Neural progenitor cell (in vitro differentiated cells): ENCODE data around the gene REEP1. TPM values are rescaled to one million over a fixed set of nuclear protein-coding genes. Genes with fewer than 3 reads are reported as not detected.

Experiments
- DNase-seq: peaks from one replicate; pipeline ENCODE4 v3.0.0-alpha.2; 2016; ENCODE audit warnings: low spot score
- H2AFZ ChIP-seq: fragments of 200-600 bp; sonication (generic); replicated peaks from 2 replicates; pipeline ENCODE4 v1.6.1; 2016; ENCODE audit warnings: antibody characterized with exemption
- H3F3A ChIP-seq: fragments of 200-600 bp; sonication (generic); 2 replicates; pipeline ENCODE4 v1.6.1; 2016; ENCODE audit warnings: antibody characterized with exemption, low read depth
- H3K27ac ChIP-seq: fragments of 200-600 bp; sonication (generic); 2 replicates; pipeline ENCODE4 v1.5.1; 2016; ENCODE audit warnings: mild to moderate bottlenecking
- H3K27me3 ChIP-seq: fragments of 200-600 bp; sonication (generic); 2 replicates; pipeline ENCODE4 v1.6.1; 2016; ENCODE audit warnings: mild to moderate bottlenecking, moderate library complexity
- H3K36me3 ChIP-seq: fragments of 200-600 bp; sonication (generic); 2 replicates; pipeline ENCODE4 v1.5.1; 2016
- H3K4me1 ChIP-seq: fragments of 200-600 bp; sonication (generic); 2 replicates; pipeline ENCODE4 v1.6.1; 2016; ENCODE audit warnings: mixed run types
- H3K4me2 ChIP-seq: fragments of 200-600 bp; sonication (generic); 2 replicates; pipeline ENCODE4 v1.6.1; 2016
- H3K4me3 ChIP-seq: fragments of 200-600 bp; sonication (generic); 2 replicates; pipeline ENCODE4 v1.5.1; 2016
- H3K79me2 ChIP-seq: fragments of 200-600 bp; sonication (generic); 2 replicates; pipeline ENCODE4 v1.6.1; 2016; ENCODE audit warnings: low read depth
- H3K9ac ChIP-seq: fragments of 200-600 bp; sonication (generic); 2 replicates; pipeline ENCODE4 v1.6.1; 2016
- H3K9me3 ChIP-seq: fragments of 200-600 bp; sonication (generic); 2 replicates; pipeline ENCODE4 v1.5.1; 2016; ENCODE audit warnings: low read depth
- H4K20me1 ChIP-seq: fragments of 200-600 bp; sonication (generic); 2 replicates; pipeline ENCODE4 v1.6.1; 2016; ENCODE audit warnings: low read depth
- H3K27ac Mint-ChIP-seq: 3 replicates; pipeline ENCODE4 v1.8.0; 2021; ENCODE audit warnings: mixed read lengths
- H3K27me3 Mint-ChIP-seq: 2 replicates; pipeline ENCODE4 v1.8.0; 2022; ENCODE audit warnings: low read depth, mild to moderate bottlenecking, inconsistent platforms, moderate library complexity, mixed read lengths; ENCODE audit not compliant: insufficient read depth
- H3K36me3 Mint-ChIP-seq: 3 replicates; pipeline ENCODE4 v1.8.0; 2021; ENCODE audit warnings: mixed read lengths
- H3K4me1 Mint-ChIP-seq: 3 replicates; pipeline ENCODE4 v1.8.0; 2021; ENCODE audit warnings: mixed read lengths
- H3K4me3 Mint-ChIP-seq: 3 replicates; pipeline ENCODE4 v1.8.0; 2021; ENCODE audit warnings: mild to moderate bottlenecking, moderate library complexity, mixed read lengths
- H3K9me3 Mint-ChIP-seq: 3 replicates; pipeline ENCODE4 v1.8.0; 2020; ENCODE audit warnings: mixed read lengths
- CTCF ChIP-seq: fragments of 200-600 bp; sonication (generic); IDR thresholded peaks from 2 replicates; pipeline ENCODE4 v1.5.1; 2017; ENCODE audit warnings: antibody characterized with exemption, mild to moderate bottlenecking
- EZH2 ChIP-seq: fragments of 200-600 bp; sonication (generic); IDR thresholded peaks from 2 replicates; pipeline ENCODE4 v1.6.1; 2017; ENCODE audit warnings: antibody characterized with exemption, mild to moderate bottlenecking, moderate library complexity
- EZH2phosphoT487 ChIP-seq: fragments of 200-600 bp; sonication (generic); IDR thresholded peaks from 2 replicates; pipeline ENCODE4 v1.6.1; 2017; ENCODE audit warnings: antibody characterized with exemption
- total RNA-seq: library from RNA; depleted of rRNA; stranded (reverse); fragments of >200 nt; gene quantifications from 2 replicates; pipeline ENCODE4 v1.2.3, GENCODE V29; 2015; ENCODE audit warnings: low replicate concordance

The REEP1 gene
- total RNA-seq, 1 donor from 2014 or later = 0.88 TPM

- Histone ChIP-seq H3K36me3 (no peaks in the 10 kb centered on the region), H3K4me3 (no peak overlapping the region), H3K9me3 (no peaks in the 10 kb centered on the region), H3F3A (no peaks in the 10 kb centered on the region), H4K20me1 (no peaks in the 10 kb centered on the region), H3K9ac (no peak overlapping the region), H3K27ac (no peak overlapping the region), H3K27me3 (no peaks in the 10 kb centered on the region), H3K79me2 (no peaks in the 10 kb centered on the region), H2AFZ (no peak overlapping the region), H3K4me1 (no peaks in the 10 kb centered on the region), H3K4me2 (no peak overlapping the region)
- peaks cover 9% of the 10 kb centered on the region for H3K4me1 Mint-ChIP-seq
- H3K9me3 Mint-ChIP-seq = peaks cover 2% of the 10 kb centered on the region
- DNase-seq = no peak
- no peaks in the 10 kb centered on the region for H3K36me3 Mint-ChIP-seq
- TF ChIP-seq EZH2 (no peak), CTCF (no peak), EZH2phosphoT487 (no peak)
- H3K4me3 Mint-ChIP-seq = no peak overlapping the region
- no peak overlapping the region for H3K27ac Mint-ChIP-seq
- peaks cover 12% of the 10 kb centered on the region for H3K27me3 Mint-ChIP-seq
Observed at GRCh38 chr2:86366651-86367498, 29.4 kb upstream of the REEP1 start.

GRCh38 chr2:86364894-86365293, 27.5 kb upstream of the REEP1 start:
- H3K9me3 ChIP-seq = no peaks in the 10 kb centered on the region
- DNase-seq = no peak
- Mint-ChIP-seq H3K27me3 (peaks cover 10% of the 10 kb centered on the region), H3K9me3 (peaks cover 2% of the 10 kb centered on the region), H3K4me3 (no peak overlapping the region), H3K36me3 (no peaks in the 10 kb centered on the region), H3K4me1 (peaks cover 21% of the 10 kb centered on the region), H3K27ac (no peak overlapping the region)
- H4K20me1 ChIP-seq = peaks cover 6% of the 10 kb centered on the region
- no peak for TF ChIP-seq EZH2phosphoT487
- no peaks in the 10 kb centered on the region for H3K27me3 ChIP-seq
- no peaks in the 10 kb centered on the region for H3K79me2 ChIP-seq
- no peak overlapping the region for H3K4me3 ChIP-seq
- no peak overlapping the region for H3K4me2 ChIP-seq
- no peaks in the 10 kb centered on the region for H3K36me3 ChIP-seq
- H2AFZ ChIP-seq = no peak overlapping the region
- no peak overlapping the region for H3K9ac ChIP-seq
- peaks cover 12% of the 10 kb centered on the region for H3K4me1 ChIP-seq
- H3K27ac ChIP-seq = no peak overlapping the region
- peaks cover 10% of the 10 kb centered on the region for H3F3A ChIP-seq

DNA sequence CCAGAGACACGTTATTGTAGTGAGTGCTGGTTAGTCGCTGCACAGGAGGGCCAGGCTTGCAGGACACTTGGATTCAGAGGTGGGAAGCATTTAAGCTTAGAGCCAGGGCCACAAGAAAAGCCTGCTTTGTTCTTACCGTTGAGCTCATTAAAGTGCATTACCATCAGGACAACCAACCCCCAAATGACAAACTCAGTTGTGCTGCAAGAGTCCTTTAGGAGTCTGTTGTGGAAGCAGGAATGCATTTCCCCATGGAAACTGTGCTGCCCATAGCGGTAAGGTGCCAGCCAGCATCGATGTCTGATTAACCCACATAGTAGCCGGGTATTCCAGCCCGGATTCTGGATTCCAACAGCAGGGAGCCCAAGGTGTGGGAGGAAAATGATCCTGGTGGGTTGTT, 23.4 kb upstream of the REEP1 start:
- no peaks in the 10 kb centered on the region for H3K36me3 ChIP-seq
- no peaks in the 10 kb centered on the region for H3K9me3 Mint-ChIP-seq
- H4K20me1 ChIP-seq = peaks cover 6% of the 10 kb centered on the region
- no peak overlapping the region for H3K27ac Mint-ChIP-seq
- H3K4me2 ChIP-seq = peak overlapping the region; percentile 65
- peak; percentile 77 for DNase-seq
- H3K27me3 Mint-ChIP-seq = peaks cover 14% of the 10 kb centered on the region
- H3K27me3 ChIP-seq = no peaks in the 10 kb centered on the region
- H3K4me1 Mint-ChIP-seq = peaks cover 11% of the 10 kb centered on the region
- H2AFZ ChIP-seq = no peak overlapping the region
- no peak overlapping the region for H3K27ac ChIP-seq
- peaks cover 10% of the 10 kb centered on the region for H3F3A ChIP-seq
- no peak overlapping the region for H3K9ac ChIP-seq
- no peak overlapping the region for H3K4me3 Mint-ChIP-seq
- peaks cover 12% of the 10 kb centered on the region for H3K4me1 ChIP-seq
- H3K79me2 ChIP-seq = no peaks in the 10 kb centered on the region
- no peaks in the 10 kb centered on the region for H3K9me3 ChIP-seq
- TF ChIP-seq EZH2 = no peak
- peak; percentile 28 for TF ChIP-seq EZH2phosphoT487
- no peak for TF ChIP-seq CTCF
- no peaks in the 10 kb centered on the region for H3K36me3 Mint-ChIP-seq
- peak overlapping the region; percentile 8 for H3K4me3 ChIP-seq

- Histone ChIP-seq H3K36me3 (no peaks in the 10 kb centered on the region), H3K27me3 (no peaks in the 10 kb centered on the region), H3K4me1 (peaks cover 12% of the 10 kb centered on the region), H3K4me2 (no peak overlapping the region), H3K79me2 (no peaks in the 10 kb centered on the region), H3K9ac (no peak overlapping the region), H3K4me3 (no peak overlapping the region), H2AFZ (no peak overlapping the region), H3K9me3 (no peaks in the 10 kb centered on the region), H3K27ac (no peak overlapping the region), H3F3A (peaks cover 10% of the 10 kb centered on the region), H4K20me1 (peaks cover 6% of the 10 kb centered on the region)
- H3K27me3 Mint-ChIP-seq = peaks cover 7% of the 10 kb centered on the region
- no peak for TF ChIP-seq EZH2
- TF ChIP-seq CTCF = no peak
- no peak for TF ChIP-seq EZH2phosphoT487
- no peak overlapping the region for H3K27ac Mint-ChIP-seq
- peaks cover 11% of the 10 kb centered on the region for H3K4me1 Mint-ChIP-seq
- H3K9me3 Mint-ChIP-seq = no peaks in the 10 kb centered on the region
- DNase-seq = no peak
- no peaks in the 10 kb centered on the region for H3K36me3 Mint-ChIP-seq
- no peak overlapping the region for H3K4me3 Mint-ChIP-seq
Observed at GRCh38 chr2:86358957-86359356, 21.5 kb upstream of the REEP1 start.
